ENCODE results near the gene TMEM138.
A peak's percentile ranks its signal among the peaks of the same experiment; 100 is the strongest.
"Not testable (repeated sequence)": the region's sequence is repeated elsewhere in the genome, so short reads cannot be mapped to it uniquely, and the experiment has no call there.

Gene TMEM138

DNA sequence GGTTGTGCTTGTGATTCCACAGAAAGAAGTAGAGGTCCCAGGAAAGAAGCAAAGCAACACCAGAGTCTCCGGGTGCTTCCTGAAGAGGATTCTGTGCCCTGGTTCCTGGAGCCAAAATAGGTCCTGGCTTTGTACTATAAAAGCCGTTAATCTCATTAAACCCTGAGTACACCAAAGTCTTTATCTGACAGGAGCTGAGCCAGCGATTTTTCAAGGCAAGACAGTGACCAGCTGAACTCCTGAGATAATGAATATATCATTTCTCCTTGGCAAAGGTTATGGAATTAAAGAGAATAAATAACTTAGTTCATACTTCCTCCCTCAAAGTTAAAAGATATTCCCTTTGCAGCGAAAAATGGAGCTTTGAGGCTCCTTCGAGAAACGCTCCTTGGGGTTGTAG is 5.2 kb downstream of the TMEM138 start:
- no peak for DNase-seq

GRCh38 chr11:61368646-61369045 is 6.5 kb downstream of the TMEM138 start:
- no peak for DNase-seq

DNA sequence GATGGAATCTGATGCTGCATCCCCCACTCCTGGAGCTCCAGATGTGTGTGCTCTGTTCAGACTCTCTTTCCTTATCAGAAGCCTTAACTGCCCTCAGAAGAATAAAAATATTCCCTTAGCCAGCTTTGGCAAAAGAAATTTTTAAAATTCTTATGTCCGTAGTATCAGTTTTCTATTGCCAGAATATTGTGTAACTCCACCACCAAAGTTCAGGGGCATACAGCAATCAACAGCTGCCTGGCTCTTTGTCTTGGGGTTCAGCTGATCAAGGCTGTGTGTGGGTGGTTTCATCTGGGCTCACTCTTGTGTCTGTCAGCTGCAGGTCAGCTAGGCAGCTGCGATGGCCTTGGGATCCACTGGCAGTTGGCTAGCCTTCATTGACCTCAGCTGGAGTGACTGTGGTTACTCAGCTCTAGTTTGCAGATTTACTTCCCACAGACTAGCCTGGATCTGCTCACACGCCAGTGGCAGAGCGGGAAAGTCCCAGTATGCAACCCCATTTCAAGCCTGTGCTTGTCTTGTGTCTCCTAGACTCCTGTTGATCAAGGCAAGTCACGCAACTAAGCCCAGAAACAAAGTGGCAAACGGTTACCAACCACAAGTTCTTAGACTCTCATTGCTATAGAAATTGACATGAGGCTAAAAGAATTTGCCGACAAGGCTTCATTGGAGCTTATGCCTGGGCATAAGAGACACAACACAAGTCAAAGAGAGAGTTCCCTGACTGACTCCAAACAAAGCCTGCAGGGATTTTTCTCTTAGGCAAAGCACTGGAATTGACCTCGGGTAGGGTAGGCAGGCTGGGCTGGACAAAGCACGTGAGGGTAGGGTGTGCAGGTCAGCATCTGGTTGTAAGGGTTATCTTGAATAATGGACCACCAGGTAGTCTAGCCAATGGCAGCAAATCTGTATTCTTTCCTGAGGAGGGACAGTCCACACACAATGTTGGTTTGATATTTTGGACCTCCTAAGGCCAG is 7.5 kb downstream of the TMEM138 start:
- no peak for DNase-seq

DNA sequence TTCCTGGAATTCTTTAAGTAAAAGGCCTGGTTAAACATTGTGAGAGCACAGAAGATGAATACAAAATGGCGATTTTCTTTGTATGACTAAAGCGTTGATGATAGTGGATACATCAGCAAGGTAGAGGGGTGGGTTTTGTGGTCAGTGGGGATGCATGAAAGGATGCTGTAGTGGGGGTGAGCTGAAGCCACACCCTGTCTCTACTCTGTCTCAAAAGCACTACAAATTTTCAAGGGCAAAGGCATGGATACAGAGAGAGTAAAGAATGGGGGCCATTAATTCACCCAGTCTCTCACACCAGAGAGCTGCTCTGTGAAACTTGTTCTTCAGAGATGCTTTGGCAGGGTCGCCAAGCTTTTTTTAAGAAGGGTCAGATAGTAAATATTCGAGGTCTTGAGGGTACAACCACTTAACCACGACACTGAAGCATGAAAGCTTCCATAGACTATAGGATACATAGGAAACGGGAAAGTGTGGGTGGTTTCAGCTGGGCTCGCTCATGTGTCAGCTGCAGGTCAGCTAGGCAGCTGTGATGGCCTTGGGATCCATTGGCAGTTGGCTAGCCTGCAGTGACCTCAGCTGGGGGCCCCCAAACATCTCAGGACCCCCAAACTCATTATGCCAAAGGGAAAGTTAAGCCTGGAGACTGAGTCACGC is 8.3 kb downstream of the TMEM138 start:
- no peak for DNase-seq

GRCh38 chr11:61372659-61373420 is 10.7 kb downstream of the TMEM138 start:
- DNase-seq, result no peak

- no peak for DNase-seq
Observed at GRCh38 chr11:61375761-61376108, 13.6 kb downstream of the TMEM138 start.

DNA sequence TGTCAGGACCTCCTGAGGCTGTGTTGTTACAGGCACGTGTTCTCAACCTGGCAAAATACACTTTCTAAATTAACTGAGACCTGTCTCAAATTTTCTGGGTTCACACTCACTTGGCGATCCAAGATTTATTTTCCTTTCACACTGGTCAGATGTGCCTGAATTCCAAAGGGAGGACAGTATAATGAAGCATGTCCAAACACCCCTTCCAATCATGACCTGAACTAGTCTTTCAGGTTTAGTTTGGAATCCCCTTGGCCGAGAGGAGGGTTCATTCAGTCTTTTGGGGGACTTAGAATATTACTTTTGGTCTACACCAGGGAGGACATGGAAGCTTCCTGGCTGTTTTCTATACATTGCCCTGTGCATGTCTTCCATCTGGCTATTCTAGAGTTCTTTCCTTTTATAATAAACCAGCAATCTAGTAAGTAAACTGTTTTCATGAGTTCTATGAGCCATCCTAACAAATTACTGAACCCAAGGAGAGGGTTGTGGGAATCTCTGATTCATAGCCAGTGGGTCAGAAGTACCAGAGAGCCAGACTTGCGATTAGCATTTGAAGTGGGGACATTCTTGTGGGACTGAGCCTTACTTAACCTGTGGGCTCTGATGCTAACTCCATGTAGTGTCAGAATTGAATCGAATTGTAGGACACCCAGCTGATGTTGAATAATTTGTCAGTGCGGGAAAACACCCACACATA is 15.4 kb downstream of the TMEM138 start:
- no peak for DNase-seq

GRCh38 chr11:61378713-61379313 is 16.6 kb downstream of the TMEM138 start:
- DNase-seq, result no peak

DNA sequence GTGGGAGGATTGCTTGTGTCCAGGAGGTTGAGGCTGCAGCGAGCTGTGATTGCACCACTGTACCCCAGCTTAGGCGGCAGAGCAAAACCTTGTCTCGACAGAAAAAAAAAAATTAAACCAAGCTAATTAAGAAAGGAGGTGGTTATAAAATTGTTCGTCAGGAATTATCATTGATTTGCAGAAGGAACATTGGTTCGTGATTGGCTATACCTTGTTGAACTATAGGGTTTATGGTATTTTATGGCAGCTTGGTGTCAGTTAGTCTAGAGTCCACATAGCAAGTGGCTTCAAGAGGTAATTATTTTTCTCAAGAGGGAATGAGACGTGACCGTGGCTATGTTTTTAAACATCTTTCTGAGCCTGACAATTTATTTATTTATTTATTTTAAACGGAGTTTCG is 18.7 kb downstream of the TMEM138 start:
- no peak for DNase-seq

- not testable (repeated sequence) for DNase-seq
Observed at GRCh38 chr11:61383859-61384258, 21.7 kb downstream of the TMEM138 start.

DNA sequence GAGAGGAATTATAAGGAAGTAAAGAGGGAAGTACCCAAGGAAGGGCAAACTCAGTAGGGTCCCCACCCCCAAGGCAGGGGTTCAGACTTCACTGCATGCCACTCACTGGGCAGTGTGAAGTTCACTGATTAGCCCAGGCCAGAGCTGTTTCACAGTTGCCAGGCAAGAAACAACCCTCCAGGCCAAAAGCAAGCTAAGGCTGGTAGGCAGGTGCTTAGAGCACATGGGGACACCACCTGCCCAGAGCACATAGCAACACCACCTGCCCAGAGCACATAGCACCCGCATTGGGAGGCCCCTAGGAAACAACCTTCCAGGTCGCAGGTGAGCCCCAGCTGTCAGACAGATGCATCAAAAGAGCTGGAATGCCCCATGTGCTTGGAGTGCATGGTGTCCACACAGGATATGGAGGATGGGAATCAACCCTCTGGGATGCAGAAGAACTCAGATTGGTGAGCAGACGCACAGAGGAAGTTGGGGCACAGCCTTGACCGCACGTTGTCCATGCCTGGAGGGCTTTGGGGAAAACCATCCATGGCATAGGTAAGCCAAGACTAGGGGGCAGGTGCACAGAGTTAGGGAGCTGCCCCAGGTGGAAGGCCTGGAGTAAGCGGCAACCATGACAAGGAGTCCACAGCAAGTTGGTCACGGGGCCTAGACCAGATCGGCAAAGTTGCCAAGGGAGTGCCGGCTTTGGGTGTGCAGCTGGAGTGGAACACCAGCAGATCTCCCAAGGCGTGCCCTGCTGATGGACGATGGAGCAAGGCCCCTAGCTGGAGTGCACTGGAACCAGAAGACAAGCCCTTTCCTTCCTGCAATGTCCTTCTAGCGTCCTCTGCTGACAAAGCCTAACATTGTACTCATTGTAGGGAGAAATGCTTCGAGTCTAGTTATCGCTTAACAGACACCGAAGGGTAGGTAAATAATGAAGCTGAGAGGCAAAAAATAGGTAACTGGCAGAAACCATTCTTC is 22.4 kb downstream of the TMEM138 start:
- DNase-seq, result no peak

DNA sequence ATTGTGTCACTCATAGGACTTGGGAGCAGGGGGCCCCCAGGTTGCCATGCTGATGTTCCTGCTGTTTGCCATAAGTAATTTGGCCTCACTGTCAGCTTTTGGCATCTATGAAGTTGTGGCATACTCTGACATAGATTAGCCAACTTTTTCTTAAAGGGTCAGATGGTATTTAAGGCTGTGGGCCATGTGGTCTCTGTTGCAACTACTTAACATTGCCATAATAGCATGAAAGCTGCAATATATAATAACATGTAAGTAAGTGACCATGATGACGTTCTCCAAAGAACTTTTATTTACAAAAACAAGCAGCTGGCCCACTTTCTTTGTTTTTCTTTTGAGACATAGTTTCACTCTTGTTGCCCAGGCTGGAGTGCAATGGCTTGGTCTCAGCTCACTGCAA is 28.0 kb downstream of the TMEM138 start:
- DNase-seq, result no peak

DNA sequence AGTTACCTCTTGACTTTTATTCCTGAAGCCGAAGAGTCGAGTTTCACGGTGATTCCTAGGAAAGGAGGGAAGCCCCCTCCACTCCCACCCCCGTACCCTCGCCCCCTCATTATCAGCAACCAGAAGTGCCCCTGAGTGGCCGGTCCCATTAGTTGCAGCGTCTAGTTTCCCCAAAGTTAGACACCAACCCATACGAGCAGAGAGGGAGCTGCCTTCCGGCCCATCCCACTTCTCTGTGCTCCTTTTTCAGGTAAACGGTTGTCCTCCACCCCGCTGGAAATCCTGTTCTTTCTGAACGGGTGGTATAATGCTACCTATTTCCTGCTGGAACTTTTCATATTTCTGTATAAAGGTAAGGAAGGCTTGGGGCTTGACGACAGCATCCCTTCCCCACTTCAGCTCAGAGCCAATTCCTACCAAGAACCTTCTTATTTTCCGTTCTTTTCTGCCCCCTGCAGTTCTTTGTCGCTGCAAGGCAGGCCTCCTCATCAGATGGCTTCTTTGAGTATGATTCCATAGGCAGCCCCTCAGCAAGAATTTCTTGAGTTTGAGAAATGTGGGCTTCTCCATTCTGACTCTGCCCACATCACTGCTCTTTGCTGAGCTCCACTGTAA is 30.9 kb downstream of the TMEM138 start:
- peak; percentile 39 for DNase-seq

DNA sequence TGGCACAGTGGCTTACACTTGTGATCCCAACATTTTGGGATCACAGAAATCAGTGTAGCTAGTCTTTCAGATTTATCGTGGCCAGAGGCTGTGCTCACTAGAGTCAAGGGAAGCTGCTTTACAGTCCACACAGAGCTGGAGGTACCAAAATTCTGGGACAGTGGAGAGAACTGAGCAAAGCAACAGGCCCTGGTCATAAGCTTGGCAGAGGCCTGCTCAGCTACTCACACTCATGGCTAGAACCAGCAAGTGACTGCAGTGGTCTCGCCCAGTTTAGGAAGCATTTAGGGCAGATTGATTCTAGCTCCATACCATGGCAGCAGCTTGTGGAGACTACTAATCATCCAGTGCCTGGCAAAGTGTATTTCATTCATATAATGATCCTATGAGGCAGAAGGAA is 39.0 kb downstream of the TMEM138 start:
- DNase-seq, result no peak

- DNase-seq, result no peak
Observed at GRCh38 chr11:61401573-61401972, 39.4 kb downstream of the TMEM138 start.

- DNase-seq, result no peak
Observed at GRCh38 chr11:61403658-61404057, 41.5 kb downstream of the TMEM138 start.

GRCh38 chr11:61404103-61404502 is 41.9 kb downstream of the TMEM138 start:
- DNase-seq, result no peak

- DNase-seq, result no peak
Observed at GRCh38 chr11:61404641-61405040, 42.5 kb downstream of the TMEM138 start.

GRCh38 chr11:61406067-61406466 is 43.9 kb downstream of the TMEM138 start:
- DNase-seq, result no peak

DNA sequence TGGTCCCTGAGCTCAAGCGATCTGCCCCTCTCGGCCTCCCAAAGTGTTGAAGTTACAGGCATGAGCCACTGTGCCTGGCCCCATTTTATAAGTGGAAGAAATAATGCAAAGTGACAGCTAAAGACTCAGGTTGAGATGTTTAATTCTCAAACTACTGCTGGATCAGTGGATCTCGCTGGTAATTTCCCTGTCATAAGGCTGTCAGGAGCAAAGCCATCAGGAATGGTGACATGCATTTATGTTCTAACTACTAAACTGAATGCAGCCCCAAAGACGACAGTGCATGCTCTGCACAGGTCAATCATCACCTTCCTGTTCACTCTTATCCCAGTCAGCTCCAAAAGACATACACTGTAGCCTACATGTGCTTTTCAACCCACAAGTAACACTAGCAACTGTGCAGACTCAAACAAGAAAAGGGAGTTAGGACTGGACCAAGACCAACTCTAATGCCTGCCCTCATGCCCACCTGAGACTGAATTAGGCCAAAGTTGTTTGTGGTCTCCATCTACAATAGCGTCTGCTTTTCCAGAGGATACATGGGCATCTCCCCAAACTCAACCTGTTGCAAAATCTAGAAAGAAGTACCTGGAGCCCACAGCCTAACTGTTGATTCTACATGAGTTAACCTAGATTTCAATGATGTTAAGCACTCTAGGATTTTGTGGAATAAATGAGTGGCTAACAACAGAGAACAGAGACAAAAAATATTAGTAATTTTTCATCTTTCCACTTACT is 45.0 kb downstream of the TMEM138 start:
- no peak for DNase-seq
